Measurements from ENCODE around the gene FES. TPM values are rescaled to one million over a fixed set of nuclear protein-coding genes. Genes with fewer than 3 reads are reported as not detected.
A peak's percentile ranks its signal among the peaks of the same experiment; 100 is the strongest.

FES gene
- total RNA-seq, 1 donor from 2014 or later: 3.1 TPM

GRCh38 chr15:90929246-90930019 lies 45.1 kb downstream of the FES start:
- TF ChIP-seq CTCF (conservative IDR thresholded peaks at IDR 0.05): no peak
- peaks cover 17% of the 10 kb centered on the region for H3K4me1 Mint-ChIP-seq (ENCODE audit: unreplicated experiment)
- no peaks in the 10 kb centered on the region for H3K9me3 Mint-ChIP-seq
- no peak overlapping the region for H3K27ac Mint-ChIP-seq
- peak overlapping the region; percentile 51 for H3K4me3 Mint-ChIP-seq
- no peak for DNase-seq (ENCODE audit: extremely low spot score, unreplicated experiment)
- H3K36me3 Mint-ChIP-seq: no peaks in the 10 kb centered on the region
- no peaks in the 10 kb centered on the region for H3K27me3 Mint-ChIP-seq

GRCh38 chr15:90930861-90931574 lies 46.7 kb downstream of the FES start:
- H3K4me3 Mint-ChIP-seq: peak overlapping the region; percentile 97
- H3K27ac Mint-ChIP-seq: peak overlapping the region; percentile 97
- no peaks in the 10 kb centered on the region for H3K27me3 Mint-ChIP-seq
- H3K36me3 Mint-ChIP-seq: peaks cover under 1% of the 10 kb centered on the region
- peaks cover 21% of the 10 kb centered on the region for H3K4me1 Mint-ChIP-seq (ENCODE audit: unreplicated experiment)
- H3K9me3 Mint-ChIP-seq: no peaks in the 10 kb centered on the region
- no peak for TF ChIP-seq CTCF (conservative IDR thresholded peaks at IDR 0.05)
- DNase-seq (ENCODE audit: extremely low spot score, unreplicated experiment): no peak

- peak overlapping the region; percentile 97 for H3K27ac Mint-ChIP-seq
Observed at GRCh38 chr15:90931575-90931827, 47.2 kb downstream of the FES start.

GRCh38 chr15:90931828-90932659 lies 47.7 kb downstream of the FES start, which contains the start of gene HDDC3:
HDDC3 (minus strand) TSS chr15:90932549; CDS start chr15:90932540, 9 bp downstream.
- DNase-seq (ENCODE audit: extremely low spot score, unreplicated experiment): peak; percentile 93
- peak; percentile 98 for TF ChIP-seq CTCF (conservative IDR thresholded peaks at IDR 0.05)
- Mint-ChIP-seq H3K4me1 (ENCODE audit: unreplicated experiment) (peaks cover 31% of the 10 kb centered on the region), H3K9me3 (no peaks in the 10 kb centered on the region), H3K36me3 (peaks cover 4% of the 10 kb centered on the region), H3K27me3 (no peaks in the 10 kb centered on the region), H3K4me3 (peak within 1 kb of the TSS; percentile 97), H3K27ac (peak within 1 kb of the TSS; percentile 97)

More at GRCh38 chr15:90931575-90931827, 47.2 kb downstream of the FES start:
- H3K9me3 Mint-ChIP-seq: no peaks in the 10 kb centered on the region
- H3K4me1 Mint-ChIP-seq (ENCODE audit: unreplicated experiment): peaks cover 26% of the 10 kb centered on the region
- H3K4me3 Mint-ChIP-seq: peak overlapping the region; percentile 97
- peaks cover 4% of the 10 kb centered on the region for H3K36me3 Mint-ChIP-seq
- no peak for TF ChIP-seq CTCF (conservative IDR thresholded peaks at IDR 0.05)
- no peak for DNase-seq (ENCODE audit: extremely low spot score, unreplicated experiment)
- H3K27me3 Mint-ChIP-seq: no peaks in the 10 kb centered on the region

- TF ChIP-seq CTCF (conservative IDR thresholded peaks at IDR 0.05): peak; percentile 13
- Mint-ChIP-seq H3K36me3 (peaks cover 4% of the 10 kb centered on the region), H3K4me1 (ENCODE audit: unreplicated experiment) (peaks cover 31% of the 10 kb centered on the region), H3K27ac (peak overlapping the region; percentile 39), H3K4me3 (peak overlapping the region; percentile 97), H3K9me3 (no peaks in the 10 kb centered on the region), H3K27me3 (no peaks in the 10 kb centered on the region)
- DNase-seq (ENCODE audit: extremely low spot score, unreplicated experiment): no peak
Observed at GRCh38 chr15:90932660-90932991, 48.3 kb downstream of the FES start.

Data from type B pancreatic cell (in vitro differentiated cells).